KOPT-K1 (cell line): ENCODE data around the gene DIP2C.
A peak's percentile ranks its signal among the peaks of the same experiment; 100 is the strongest.

Experiments
- H3K27ac ChIP-seq: fragments of 200-600 bp; sonication (generic); 2 replicates; pipeline ENCODE4 v1.5.1; 2016; ENCODE audit warnings: antibody characterized with exemption, mild to moderate bottlenecking, low read depth, low read length; ENCODE audit not compliant: poor library complexity, severe bottlenecking
- H3K36me3 ChIP-seq: fragments of 200-600 bp; sonication (generic); 2 replicates; pipeline ENCODE4 v1.5.1; 2017; ENCODE audit warnings: antibody characterized with exemption, mild to moderate bottlenecking, low read length, moderate library complexity; ENCODE audit not compliant: insufficient read depth
- H3K9me3 ChIP-seq: fragments of 200-600 bp; sonication (generic); 2 replicates; pipeline ENCODE4 v1.5.1; 2017; ENCODE audit warnings: antibody characterized with exemption, low read length, mild to moderate bottlenecking; ENCODE audit not compliant: insufficient read depth, poor library complexity, severe bottlenecking

DIP2C gene

DNA sequence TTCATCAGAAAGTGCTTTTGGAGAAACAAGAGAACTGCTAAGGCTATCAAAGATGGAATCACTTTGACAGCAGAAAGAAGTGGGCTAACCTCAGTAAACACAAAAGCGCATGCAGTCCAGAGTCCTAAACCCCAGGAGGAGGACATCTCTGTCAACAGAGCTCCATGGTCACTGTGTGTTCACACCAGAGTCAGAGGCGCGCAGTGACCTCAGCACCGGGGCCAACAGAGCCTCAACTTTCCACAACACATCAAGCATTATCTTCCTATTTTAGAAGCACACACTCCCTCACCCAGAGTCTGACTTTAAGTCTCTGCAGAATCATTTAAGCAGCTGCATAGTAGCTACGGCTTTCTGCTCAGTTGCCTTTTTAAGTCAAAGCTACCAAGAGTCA, 195.3 kb downstream of the DIP2C start:
- H3K27ac ChIP-seq: no peak overlapping the region
- no peaks in the 10 kb centered on the region for H3K9me3 ChIP-seq
- H3K36me3 ChIP-seq: no peaks in the 10 kb centered on the region

DNA sequence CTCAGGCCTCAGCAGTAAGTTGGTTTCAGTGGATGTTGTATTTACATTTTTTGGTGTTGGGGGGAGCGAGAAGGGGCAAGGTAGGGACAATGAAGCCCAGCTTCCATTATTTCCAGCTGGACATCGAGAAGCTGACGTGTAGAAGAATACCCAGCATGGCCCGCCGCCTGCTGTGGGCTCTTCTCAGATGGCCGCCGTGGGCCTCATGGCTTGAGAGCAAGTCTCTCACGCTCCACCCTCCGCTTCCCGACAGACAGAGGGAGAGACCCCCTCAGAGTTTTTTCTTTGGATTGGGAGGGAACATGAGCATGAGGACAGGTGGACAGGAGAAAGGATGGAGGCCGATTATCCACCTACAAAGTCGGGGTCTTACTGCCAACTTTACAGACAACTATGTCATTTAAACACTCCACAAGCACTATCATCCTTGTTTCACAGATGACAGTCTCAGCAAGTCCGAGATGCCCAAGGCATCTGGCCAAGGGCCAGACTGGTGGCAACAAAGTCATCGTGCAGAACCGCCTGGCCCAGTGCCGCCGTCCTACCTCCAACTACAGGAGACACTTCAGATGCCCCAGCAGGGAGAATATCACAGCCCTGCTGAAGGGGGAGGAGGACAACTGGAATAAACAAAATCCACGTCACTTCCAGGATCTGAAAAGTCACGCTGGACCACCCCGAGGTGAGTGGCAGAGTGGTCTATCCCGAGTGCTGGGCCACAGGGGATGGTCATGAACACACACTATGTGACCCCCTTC, 195.9 kb downstream of the DIP2C start:
- no peaks in the 10 kb centered on the region for H3K9me3 ChIP-seq
- H3K36me3 ChIP-seq: no peaks in the 10 kb centered on the region
- no peak overlapping the region for H3K27ac ChIP-seq

DNA sequence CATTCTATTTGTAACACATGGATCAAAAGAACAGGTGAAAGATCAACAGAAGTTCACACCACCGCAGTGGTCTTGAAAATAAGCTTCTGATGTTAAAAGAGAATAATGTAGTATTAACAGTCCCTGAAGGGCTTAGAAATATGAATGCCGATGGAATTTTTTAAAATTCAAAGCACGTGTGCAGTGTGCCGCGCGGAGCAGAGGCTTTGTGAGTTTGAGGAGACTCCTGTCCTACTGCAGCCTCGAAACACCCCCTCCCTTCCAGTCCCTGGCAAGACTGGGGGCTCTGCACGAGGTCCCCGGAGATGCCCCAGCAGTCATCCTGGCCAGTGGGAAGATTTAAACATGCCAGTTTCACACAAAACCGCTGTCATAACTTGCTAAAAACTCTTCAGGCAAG, 196.6 kb downstream of the DIP2C start:
- Histone ChIP-seq H3K9me3 (no peaks in the 10 kb centered on the region), H3K27ac (no peak overlapping the region), H3K36me3 (no peaks in the 10 kb centered on the region)

DNA sequence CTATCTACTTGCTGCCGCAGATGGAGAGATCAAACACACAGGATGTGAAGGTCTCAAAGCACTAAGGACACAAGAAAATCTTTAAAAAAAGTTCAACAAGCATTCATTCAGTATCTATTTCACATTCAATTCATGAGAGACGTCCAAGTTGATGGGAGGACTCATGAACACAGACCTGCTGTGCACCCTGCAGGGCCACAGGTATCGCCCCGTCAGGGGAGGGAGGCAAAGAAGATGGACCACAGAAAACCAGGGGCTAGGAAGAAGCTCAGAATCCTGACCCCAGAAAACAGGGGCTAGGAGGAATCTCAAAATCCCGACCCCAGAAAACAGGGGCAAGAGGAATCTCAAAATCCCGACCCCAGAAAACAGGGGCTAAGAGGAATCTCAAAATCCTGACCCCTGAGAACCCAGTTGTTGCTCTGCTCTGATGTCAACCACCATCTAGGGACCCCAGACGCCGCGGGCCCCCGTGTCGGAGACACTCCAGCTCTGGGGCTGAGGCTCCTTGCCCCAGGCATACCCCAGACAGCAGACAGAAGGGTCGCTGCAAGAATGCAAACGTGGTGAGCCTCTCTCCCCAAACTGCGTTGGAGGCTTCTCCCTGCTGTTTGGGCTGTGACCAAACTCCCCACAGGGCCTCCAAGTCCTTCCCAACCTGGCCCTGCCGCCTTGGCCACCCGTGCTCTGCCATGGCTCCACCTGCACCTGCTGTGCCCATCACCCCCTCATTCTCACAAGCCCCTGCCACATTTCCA, 197.6 kb downstream of the DIP2C start:
- no peaks in the 10 kb centered on the region for H3K9me3 ChIP-seq
- no peaks in the 10 kb centered on the region for H3K36me3 ChIP-seq
- H3K27ac ChIP-seq: no peak overlapping the region

- Histone ChIP-seq H3K27ac (no peak overlapping the region), H3K9me3 (no peaks in the 10 kb centered on the region), H3K36me3 (no peaks in the 10 kb centered on the region)
These were observed 198.4 kb downstream of the DIP2C start for GRCh38 chr10:490891-491571.

DNA sequence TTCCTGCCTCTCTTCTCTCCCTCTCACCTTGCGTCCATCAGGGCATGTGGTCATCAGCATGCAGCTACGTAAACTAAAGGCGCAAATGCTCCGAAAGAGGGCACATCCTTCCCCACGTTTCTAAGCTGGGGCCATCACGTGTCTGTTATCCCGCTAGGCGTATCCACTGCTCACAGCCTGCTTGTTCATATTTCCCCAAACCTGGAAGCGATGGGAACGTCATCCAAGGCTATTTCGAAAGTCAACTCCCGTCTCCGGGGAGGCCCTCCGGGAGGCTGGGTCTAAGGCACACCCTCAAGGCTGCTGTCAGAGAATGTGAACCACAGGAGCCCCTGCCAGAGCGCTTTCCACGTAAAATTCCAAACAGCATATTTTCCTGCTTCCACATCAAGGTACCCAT, 199.2 kb downstream of the DIP2C start:
- Histone ChIP-seq H3K27ac (no peak overlapping the region), H3K9me3 (no peaks in the 10 kb centered on the region), H3K36me3 (no peaks in the 10 kb centered on the region)

DNA sequence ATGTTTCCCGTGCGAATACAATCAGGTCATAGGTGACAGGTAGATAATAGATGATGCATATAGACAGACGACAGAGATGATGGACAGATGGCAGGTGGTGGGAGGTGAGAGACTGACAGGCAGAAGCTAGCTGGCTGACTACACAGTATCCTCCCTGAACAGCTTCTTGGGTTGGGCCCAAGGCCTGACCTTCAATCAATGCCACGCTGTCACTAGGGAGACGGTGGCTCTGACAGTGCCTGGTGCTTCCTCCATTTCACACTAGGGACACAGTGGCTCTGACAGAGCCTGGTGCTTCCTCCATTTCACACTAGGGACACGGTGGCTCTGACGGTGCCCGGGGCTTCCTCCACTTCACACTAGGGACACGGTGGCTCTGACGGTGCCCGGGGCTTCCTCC, 200.1 kb downstream of the DIP2C start:
- Histone ChIP-seq H3K36me3 (no peaks in the 10 kb centered on the region), H3K27ac (no peak overlapping the region), H3K9me3 (no peaks in the 10 kb centered on the region)

DNA sequence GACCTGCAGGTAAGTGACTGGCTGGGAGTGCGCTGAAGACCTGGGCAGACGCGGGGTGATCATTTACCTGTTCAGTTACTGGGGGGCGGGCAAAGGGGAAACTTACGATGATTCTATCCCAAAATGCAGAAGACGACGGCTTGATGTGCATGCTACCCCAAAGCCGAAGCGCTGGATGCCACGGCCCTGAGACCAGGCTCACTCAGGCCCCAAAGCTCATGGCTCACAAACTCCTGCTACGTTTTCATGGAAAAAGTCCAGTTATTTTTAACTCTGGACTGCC, 200.6 kb downstream of the DIP2C start:
- Histone ChIP-seq H3K9me3 (no peaks in the 10 kb centered on the region), H3K36me3 (no peaks in the 10 kb centered on the region)

GRCh38 chr10:488081-488932, 201.2 kb downstream of the DIP2C start:
- Histone ChIP-seq H3K36me3 (no peaks in the 10 kb centered on the region), H3K9me3 (no peaks in the 10 kb centered on the region), H3K27ac (no peak overlapping the region)

More for the DNA sequence above, 200.6 kb downstream of the DIP2C start:
- H3K27ac ChIP-seq: no peak overlapping the region

GRCh38 chr10:486666-487322, 202.7 kb downstream of the DIP2C start:
- Histone ChIP-seq H3K36me3 (no peaks in the 10 kb centered on the region), H3K9me3 (no peaks in the 10 kb centered on the region), H3K27ac (no peak overlapping the region)

DNA sequence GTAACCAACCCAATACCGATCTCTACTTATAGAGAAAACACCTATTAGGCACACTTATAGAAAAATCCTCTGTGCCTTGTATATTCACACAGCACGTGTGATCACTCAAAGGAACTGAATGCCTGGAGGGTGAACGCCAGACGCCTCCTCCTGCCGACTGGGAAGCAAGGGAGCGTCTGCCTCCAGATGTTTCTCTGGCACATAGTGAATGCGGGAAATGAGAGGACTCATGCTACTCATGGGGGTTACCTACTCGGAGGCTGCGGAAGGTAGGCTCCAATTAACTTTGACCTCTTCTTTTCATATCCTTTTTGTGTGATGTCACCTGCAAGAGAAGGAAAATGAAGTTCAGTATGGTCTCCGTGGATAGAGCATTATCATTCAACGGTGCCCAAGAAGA, 203.3 kb downstream of the DIP2C start:
- Histone ChIP-seq H3K9me3 (no peaks in the 10 kb centered on the region), H3K27ac (no peak overlapping the region), H3K36me3 (no peaks in the 10 kb centered on the region)

GRCh38 chr10:485776-486175, 203.7 kb downstream of the DIP2C start:
- H3K9me3 ChIP-seq: no peaks in the 10 kb centered on the region
- H3K36me3 ChIP-seq: no peaks in the 10 kb centered on the region
- no peak overlapping the region for H3K27ac ChIP-seq

DNA sequence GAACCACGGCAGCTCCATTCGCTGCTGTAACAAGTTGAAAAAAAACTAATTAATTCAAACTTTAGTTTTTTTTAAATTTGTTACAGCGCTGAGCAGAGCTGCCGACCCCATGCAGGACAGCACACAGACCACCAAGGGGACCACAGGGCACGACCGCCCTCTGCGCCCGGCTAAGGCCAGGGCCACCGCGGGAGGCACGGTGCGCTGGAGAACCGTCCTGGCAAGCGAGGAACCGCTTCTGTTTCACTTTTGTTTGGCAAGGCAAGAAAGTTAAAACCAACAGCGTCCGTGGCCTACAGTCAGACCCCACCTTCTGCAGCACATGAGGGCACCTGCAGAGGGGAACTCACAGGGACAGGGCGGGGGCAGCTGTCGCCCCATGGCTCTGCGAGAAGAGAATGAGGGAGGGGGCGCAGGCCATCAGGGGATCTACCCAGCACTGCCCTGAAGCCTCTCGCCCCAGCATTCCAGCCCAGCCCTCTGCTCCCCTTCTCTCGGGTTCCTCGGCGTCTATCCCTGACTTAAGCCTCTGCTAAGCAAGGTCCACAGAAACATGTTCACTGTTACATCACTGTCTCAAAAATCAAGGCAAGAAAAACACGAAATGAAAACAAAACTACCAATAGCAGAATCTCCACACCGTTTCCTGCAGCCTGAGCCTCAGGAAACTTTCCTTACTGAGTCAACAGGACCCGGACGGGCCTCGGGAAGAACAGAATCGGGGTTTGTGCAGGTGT, 204.4 kb downstream of the DIP2C start:
- Histone ChIP-seq H3K36me3 (no peaks in the 10 kb centered on the region), H3K27ac (peak overlapping the region; percentile 29), H3K9me3 (no peaks in the 10 kb centered on the region)

DNA sequence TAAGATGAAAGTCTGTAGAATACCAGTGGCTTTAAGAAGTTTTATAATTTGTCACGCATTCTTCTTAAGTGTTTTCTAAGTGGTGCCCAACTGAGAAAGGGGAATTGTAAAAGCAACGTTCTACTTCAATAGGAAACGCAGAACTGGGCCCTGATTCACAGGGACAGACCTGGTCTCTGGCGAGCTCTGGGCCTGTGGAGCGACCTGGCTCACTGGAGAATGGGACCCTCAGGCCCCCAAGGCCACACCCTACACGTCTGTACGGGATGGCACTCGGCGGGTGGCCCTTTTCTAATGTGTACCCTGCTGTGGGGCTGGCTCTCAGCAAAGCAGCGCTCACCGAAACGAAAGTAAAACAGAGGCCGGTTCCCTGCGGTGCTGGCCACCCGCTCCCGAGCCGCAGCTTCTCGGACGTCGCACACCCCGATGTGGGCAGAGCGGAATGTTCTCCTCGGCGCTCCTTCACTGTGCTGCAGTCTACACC, 205.0 kb downstream of the DIP2C start:
- Histone ChIP-seq H3K9me3 (no peaks in the 10 kb centered on the region), H3K27ac (peak overlapping the region; percentile 29), H3K36me3 (no peaks in the 10 kb centered on the region)
